Lower lobe of right lung (tissue), 2 donors: ENCODE results near the gene LHPP. TPM values are rescaled to one million over a fixed set of nuclear protein-coding genes. Genes with fewer than 3 reads are reported as not detected.
A peak's percentile ranks its signal among the peaks of the same experiment; 100 is the strongest.
"Not testable (repeated sequence)": the region's sequence is repeated elsewhere in the genome, so short reads cannot be mapped to it uniquely, and the experiment has no call there.

Experiments used
- ATAC-seq, 2 donors: fragments of 200-7000 bp; cut with Tn5 transposase; one replicate each; pipeline ENCODE4 v1.9.1; 2020 to 2022; ENCODE audit warnings: mild to moderate bottlenecking in 2 of 2, moderate library complexity in 2 of 2
- DNase-seq: peaks from one replicate; pipeline ENCODE4 v3.0.0-alpha.2; 2020
- H3K27ac ChIP-seq: fragments of 200-600 bp; one replicate; pipeline ENCODE4 v1.8.0; 2022
- H3K27me3 ChIP-seq: fragments of 200-600 bp; one replicate; pipeline ENCODE4 v1.8.0; 2022; ENCODE audit warnings: low read depth
- H3K36me3 ChIP-seq: fragments of 200-600 bp; one replicate; pipeline ENCODE4 v1.8.0; 2022; ENCODE audit warnings: mild to moderate bottlenecking
- H3K4me1 ChIP-seq: fragments of 200-600 bp; one replicate; pipeline ENCODE4 v1.8.0; 2022
- H3K4me3 ChIP-seq: fragments of 200-600 bp; one replicate; pipeline ENCODE4 v1.8.0; 2022; ENCODE audit warnings: mild to moderate bottlenecking
- H3K9me3 ChIP-seq: fragments of 200-600 bp; one replicate; pipeline ENCODE4 v1.8.0; 2022
- intact Hi-C: fragments of 100-400 bp; cut with DNase I; formaldehyde crosslinking; loops from one replicate; pipeline ENCODE4 v1.11.0; 2022
- total RNA-seq: library from RNA; stranded (reverse); fragmentation: NEBNext Ultra II Directional; extraction: Animal tissue kit (Norgen Biotek cat#: 25700); gene quantifications from one replicate; pipeline ENCODE4 v1.2.1, GENCODE V29; 2021
- TF ChIP-seq, protein P1 (sequence below): fragments of 200-600 bp; IDR thresholded peaks from one replicate; pipeline ENCODE4 v1.8.0; 2022; ENCODE audit warnings: antibody characterized with exemption, mild to moderate bottlenecking
- donor health status: DM: no; HTN: yes; CAD: no; lungs with severe emphysema.

LHPP gene
- total RNA-seq, 1 donor from 2014 or later: 17.8 TPM

DNA sequence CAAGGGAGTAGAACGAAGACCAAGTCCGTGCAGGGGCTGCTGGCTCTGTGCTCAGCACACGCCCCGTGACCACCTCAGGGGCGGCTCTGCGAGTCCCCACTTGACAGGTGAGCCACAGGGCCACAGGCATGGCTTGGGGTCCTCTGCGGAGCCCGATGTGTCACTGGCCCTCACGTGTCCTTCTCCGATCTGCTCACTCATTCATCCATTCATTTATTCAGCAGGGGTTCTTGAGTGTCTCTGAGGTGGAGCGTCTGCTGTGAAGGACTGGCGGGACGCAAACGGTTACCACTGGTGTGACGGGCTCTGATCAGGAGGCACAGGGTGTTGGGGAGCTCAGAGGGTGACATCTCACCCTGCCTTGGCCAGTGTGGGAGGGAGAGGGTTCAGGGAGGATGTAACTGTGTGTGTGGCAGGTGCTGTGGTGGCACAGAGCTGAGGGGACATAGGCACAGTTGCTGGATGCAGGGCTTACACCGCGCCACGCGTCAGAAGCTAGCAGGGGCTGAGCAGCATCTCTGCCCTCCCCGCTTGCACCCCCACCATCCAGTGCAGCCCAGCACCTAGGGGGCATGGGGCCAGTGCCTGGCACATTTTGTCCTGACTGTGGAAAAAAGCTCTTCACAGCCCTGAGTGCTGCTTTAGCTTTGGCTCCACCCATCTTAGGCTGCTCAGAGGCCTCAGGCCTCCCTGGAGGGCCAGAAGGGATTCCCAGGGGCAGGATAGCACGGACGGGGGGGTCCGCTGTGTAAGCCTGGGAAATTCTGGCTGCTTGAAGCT, 116.8 kb downstream of the LHPP start:
- intact Hi-C loops: no loop called here
- Histone ChIP-seq H3K9me3 (no peaks in the 10 kb centered on the region), H3K4me3 (no peak overlapping the region), H3K4me1 (no peaks in the 10 kb centered on the region), H3K36me3 (no peaks in the 10 kb centered on the region), H3K27me3 (no peaks in the 10 kb centered on the region), H3K27ac (no peak overlapping the region)
- TF ChIP-seq, protein P1, sequence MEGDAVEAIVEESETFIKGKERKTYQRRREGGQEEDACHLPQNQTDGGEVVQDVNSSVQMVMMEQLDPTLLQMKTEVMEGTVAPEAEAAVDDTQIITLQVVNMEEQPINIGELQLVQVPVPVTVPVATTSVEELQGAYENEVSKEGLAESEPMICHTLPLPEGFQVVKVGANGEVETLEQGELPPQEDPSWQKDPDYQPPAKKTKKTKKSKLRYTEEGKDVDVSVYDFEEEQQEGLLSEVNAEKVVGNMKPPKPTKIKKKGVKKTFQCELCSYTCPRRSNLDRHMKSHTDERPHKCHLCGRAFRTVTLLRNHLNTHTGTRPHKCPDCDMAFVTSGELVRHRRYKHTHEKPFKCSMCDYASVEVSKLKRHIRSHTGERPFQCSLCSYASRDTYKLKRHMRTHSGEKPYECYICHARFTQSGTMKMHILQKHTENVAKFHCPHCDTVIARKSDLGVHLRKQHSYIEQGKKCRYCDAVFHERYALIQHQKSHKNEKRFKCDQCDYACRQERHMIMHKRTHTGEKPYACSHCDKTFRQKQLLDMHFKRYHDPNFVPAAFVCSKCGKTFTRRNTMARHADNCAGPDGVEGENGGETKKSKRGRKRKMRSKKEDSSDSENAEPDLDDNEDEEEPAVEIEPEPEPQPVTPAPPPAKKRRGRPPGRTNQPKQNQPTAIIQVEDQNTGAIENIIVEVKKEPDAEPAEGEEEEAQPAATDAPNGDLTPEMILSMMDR: no peak
- DNase-seq (peak; percentile 42), ATAC-seq (peak; percentile 51 to 61)

DNA sequence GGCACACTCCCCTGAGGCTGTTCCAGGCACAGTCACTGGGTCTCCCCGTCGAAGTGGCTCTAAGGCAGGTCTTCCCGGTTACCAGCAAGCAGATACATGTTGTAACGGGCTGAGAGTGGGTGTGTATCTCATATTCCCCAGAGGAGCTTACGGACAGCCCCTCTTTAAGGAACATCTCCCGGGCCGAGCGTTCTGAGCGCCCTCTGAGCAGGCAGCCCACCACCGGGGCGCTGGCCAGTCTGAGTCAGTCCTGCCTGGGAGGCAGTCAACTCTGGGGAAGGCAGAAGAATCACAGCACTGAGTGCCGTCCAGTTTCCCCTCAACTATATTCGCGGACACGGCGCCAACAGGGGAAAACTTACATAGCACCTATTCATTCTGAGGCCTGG, 117.4 kb downstream of the LHPP start:
- intact Hi-C loops: no loop called here
- H3K27ac ChIP-seq: no peak overlapping the region
- H3K36me3 ChIP-seq: no peaks in the 10 kb centered on the region
- ATAC-seq (peak; percentile 5 to 42), DNase-seq (peak; percentile 35)
- no peaks in the 10 kb centered on the region for H3K9me3 ChIP-seq
- no peaks in the 10 kb centered on the region for H3K27me3 ChIP-seq
- TF ChIP-seq, protein P1: no peak
- H3K4me3 ChIP-seq: no peak overlapping the region
- H3K4me1 ChIP-seq: no peaks in the 10 kb centered on the region

DNA sequence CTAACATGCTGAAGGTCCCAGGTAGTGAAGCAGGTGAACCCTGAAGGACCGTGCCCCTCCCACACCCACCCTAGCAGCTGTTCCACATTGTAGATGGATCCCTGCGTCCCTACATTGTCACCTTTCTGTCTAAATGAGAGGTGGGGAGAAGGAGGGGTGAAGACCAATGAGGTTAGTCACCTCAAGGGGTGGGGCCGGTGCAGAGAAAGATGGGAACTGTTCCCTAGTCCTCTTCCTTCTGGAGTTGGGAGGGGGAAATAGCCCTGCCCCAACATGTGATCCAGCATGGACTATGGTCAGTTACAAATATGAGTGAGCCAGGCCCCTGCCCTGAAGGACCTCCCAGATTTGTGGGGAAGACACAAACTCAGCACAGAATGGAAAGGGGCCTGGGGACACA, 124.5 kb downstream of the LHPP start:
- intact Hi-C loops: no loop called here
- Histone ChIP-seq H3K4me3 (no peak overlapping the region), H3K4me1 (peaks cover 13% of the 10 kb centered on the region), H3K27me3 (no peaks in the 10 kb centered on the region), H3K9me3 (no peaks in the 10 kb centered on the region), H3K36me3 (no peaks in the 10 kb centered on the region), H3K27ac (no peak overlapping the region)
- DNase-seq (peak; percentile 32), ATAC-seq (no peak)
- TF ChIP-seq, protein P1: no peak

DNA sequence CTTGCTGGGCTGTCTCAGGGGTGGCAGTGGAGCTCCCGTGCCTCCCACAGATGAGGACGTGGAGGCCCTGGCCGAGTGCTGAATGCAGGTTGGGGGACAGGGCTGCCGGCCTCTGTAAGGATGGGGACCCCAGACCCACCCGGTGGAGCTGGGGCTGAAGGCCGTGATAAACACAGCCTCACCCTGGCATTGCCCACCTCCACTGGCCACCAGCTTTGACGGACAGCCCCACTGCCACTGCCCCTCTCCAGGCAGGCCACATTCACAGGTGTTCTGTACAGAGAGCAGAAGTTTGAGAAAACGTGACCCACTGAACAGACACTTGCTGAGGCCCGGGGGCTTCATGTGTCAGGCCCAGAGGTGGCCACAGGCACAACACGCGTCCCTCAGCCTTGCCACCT, 126.2 kb downstream of the LHPP start:
- Histone ChIP-seq H3K4me3 (no peak overlapping the region), H3K27me3 (no peaks in the 10 kb centered on the region), H3K36me3 (no peaks in the 10 kb centered on the region), H3K9me3 (no peaks in the 10 kb centered on the region), H3K4me1 (peaks cover 13% of the 10 kb centered on the region), H3K27ac (no peak overlapping the region)
- intact Hi-C loops: no loop called here
- ATAC-seq (no peak), DNase-seq (no peak)
- TF ChIP-seq, protein P1: no peak

DNA sequence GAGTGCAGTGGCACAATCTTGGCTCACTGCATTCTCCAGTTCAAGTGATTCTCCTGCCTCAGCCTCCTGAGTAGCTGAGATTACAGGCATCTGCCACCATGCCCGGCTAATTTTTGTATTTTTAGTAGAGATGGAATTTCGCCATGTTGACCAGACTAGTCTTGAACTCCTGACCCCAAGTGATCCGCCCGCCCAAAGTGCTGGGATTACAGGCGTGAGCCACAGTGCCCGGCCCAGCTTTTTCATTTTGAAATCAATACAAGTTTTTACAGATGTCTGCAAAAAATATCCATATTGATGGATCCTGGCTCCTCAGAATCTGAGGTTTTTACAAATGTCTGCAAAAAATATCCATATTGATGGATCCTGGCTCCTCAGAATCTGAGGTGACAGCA, 126.7 kb downstream of the LHPP start:
- H3K27me3 ChIP-seq, H3K27ac ChIP-seq, H3K4me3 ChIP-seq, intact Hi-C loops, H3K9me3 ChIP-seq, DNase-seq, H3K36me3 ChIP-seq, ATAC-seq: not testable (repeated sequence)
- H3K4me1 ChIP-seq: peaks cover 13% of the 10 kb centered on the region

DNA sequence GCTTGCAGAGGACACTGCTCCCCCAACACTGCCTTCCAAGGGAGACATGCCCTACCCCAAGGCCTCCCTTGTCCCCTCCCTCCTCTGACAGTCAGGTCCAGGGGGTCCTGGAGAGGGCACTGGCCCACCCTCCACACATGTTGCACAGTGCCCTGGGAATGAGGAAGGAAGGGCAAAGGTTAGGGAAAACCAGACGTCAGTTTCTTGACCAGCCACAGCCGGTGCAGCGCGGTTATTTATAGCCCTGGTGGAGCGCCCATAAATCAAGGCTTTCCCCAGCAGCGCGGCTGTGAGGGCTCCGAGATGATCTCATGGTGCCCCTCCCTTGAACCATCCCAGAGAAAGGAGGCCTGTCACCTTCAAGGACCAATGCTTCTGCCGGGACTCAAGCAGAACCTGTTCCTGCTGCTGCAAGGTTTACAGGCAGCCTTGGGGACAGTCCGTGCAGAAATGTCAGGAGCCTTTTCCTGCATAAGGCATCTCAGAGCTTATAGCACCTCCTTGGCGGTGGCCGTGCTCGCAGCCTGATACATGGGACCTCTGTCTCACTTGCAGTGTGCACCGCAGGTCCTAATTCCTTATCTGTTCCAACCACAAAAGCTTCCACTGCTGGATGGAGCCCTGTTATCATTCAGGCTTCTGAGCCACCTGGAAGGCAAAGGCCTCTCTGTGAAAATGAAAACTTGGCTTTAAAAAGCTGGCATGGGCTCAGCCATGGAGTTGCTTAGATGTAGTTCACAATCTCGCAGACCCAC, 127.3 kb downstream of the LHPP start:
- DNase-seq: no peak
- intact Hi-C loops: no loop called here

More for the DNA sequence above, 127.3 kb downstream of the LHPP start:
- Histone ChIP-seq H3K4me1 (peaks cover 13% of the 10 kb centered on the region), H3K27ac (no peak overlapping the region), H3K27me3 (no peaks in the 10 kb centered on the region), H3K4me3 (no peak overlapping the region), H3K36me3 (no peaks in the 10 kb centered on the region), H3K9me3 (no peaks in the 10 kb centered on the region)
- peak; percentile 46 to 48 for ATAC-seq
- TF ChIP-seq, protein P1: no peak
